ENCODE results near the gene DARS2. TPM values are rescaled to one million over a fixed set of nuclear protein-coding genes. Genes with fewer than 3 reads are reported as not detected.
A peak's percentile ranks its signal among the peaks of the same experiment; 100 is the strongest.

The DARS2 gene
- total RNA-seq, 1 experiment from 2014 or later, result 35.0 TPM

- H3K27me3 ChIP-seq (ENCODE audit: insufficient read depth, low read length), result no peaks in the 10 kb centered on the region
- no peak overlapping the region for H3K23ac ChIP-seq (ENCODE audit: insufficient read length, low read depth, low read length)
- H4K91ac ChIP-seq (ENCODE audit: insufficient read length, low read depth, low read length), result no peak overlapping the region
- no peaks in the 10 kb centered on the region for H4K20me1 ChIP-seq (ENCODE audit: control insufficient read depth, insufficient read depth, insufficient read length)
- H3K27ac Mint-ChIP-seq, result peak overlapping the region; percentile 99 to 100 (median 100)
- no peak overlapping the region for H2BK15ac ChIP-seq (ENCODE audit: low read depth, low read length)
- peak overlapping the region; percentile 80; the same call in 1 of the 2 replicates for H3K14ac ChIP-seq (ENCODE audit: insufficient read depth, low read length)
- peaks cover 17% of the 10 kb centered on the region; the same call in 1 of the 2 replicates for H3K79me2 ChIP-seq (ENCODE audit: insufficient read depth, low read length)
- H2BK120ac ChIP-seq (ENCODE audit: low read depth, low read length, poor library complexity, severe bottlenecking), result no peak overlapping the region
- H4K5ac ChIP-seq (ENCODE audit: insufficient read length, low read depth, low read length), result no peak overlapping the region
- H2AK5ac ChIP-seq (ENCODE audit: insufficient read length, low read length), result no peak overlapping the region
- peaks cover 12 to 29% (median 26%) of the 10 kb centered on the region in 3 experiments; a peak in 6 of 7 replicates for H3K36me3 Mint-ChIP-seq (ENCODE audit: insufficient read depth in 1 of 3, low read depth in 3 of 3)
- H4K8ac ChIP-seq (replicated peaks; ENCODE audit: insufficient read length, low read depth, low read length), result no peak overlapping the region
- H3K27me3 Mint-ChIP-seq (ENCODE audit: low read depth), result no peaks in the 10 kb centered on the region
- H3K27ac ChIP-seq (ENCODE audit: insufficient read length, low read depth, low read length), result peak overlapping the region; percentile 80
- TF ChIP-seq, protein P1, sequence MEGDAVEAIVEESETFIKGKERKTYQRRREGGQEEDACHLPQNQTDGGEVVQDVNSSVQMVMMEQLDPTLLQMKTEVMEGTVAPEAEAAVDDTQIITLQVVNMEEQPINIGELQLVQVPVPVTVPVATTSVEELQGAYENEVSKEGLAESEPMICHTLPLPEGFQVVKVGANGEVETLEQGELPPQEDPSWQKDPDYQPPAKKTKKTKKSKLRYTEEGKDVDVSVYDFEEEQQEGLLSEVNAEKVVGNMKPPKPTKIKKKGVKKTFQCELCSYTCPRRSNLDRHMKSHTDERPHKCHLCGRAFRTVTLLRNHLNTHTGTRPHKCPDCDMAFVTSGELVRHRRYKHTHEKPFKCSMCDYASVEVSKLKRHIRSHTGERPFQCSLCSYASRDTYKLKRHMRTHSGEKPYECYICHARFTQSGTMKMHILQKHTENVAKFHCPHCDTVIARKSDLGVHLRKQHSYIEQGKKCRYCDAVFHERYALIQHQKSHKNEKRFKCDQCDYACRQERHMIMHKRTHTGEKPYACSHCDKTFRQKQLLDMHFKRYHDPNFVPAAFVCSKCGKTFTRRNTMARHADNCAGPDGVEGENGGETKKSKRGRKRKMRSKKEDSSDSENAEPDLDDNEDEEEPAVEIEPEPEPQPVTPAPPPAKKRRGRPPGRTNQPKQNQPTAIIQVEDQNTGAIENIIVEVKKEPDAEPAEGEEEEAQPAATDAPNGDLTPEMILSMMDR (conservative IDR thresholded peaks at IDR 0.05), result no peak
- peaks cover 11 to 16% of the 10 kb centered on the region in 2 experiments for H3K4me1 Mint-ChIP-seq
- peak overlapping the region; percentile 74 for H3K4me2 ChIP-seq (ENCODE audit: insufficient read depth, insufficient read length, low read length)
- H3K4ac ChIP-seq (ENCODE audit: low read depth, low read length), result no peak overlapping the region
- H3K9me3 Mint-ChIP-seq, result no peaks in the 10 kb centered on the region
- no peak overlapping the region for H3T11ph ChIP-seq (ENCODE audit: low read length)
- no peaks in the 10 kb centered on the region for H3K9me3 ChIP-seq (ENCODE audit: control insufficient read depth, low read depth, low read length)
- H3K23me2 ChIP-seq (ENCODE audit: insufficient read length, low read depth, low read length, poor library complexity, severe bottlenecking), result peaks cover 7% of the 10 kb centered on the region
- peak overlapping the region; percentile 88 for H3K9ac ChIP-seq (ENCODE audit: extremely low read depth, insufficient read length, low read length)
- no peak for DNase-seq
- no peak overlapping the region for H2BK20ac ChIP-seq (ENCODE audit: low read depth, low read length, poor library complexity, severe bottlenecking)
- H2AFZ ChIP-seq (ENCODE audit: low read length), result no peak overlapping the region
- peak overlapping the region; percentile 95 to 99 for H3K4me3 Mint-ChIP-seq
- no peaks in the 10 kb centered on the region; the same call in 1 of the 2 replicates for H3K4me1 ChIP-seq (ENCODE audit: insufficient read depth, low read length)
- H3K79me1 ChIP-seq (ENCODE audit: insufficient read depth, low read depth, low read length, poor library complexity, severe bottlenecking), result peaks cover 4% of the 10 kb centered on the region
- H3K18ac ChIP-seq (ENCODE audit: insufficient read length, low read depth, low read length), result peak overlapping the region; percentile 88
- no peak overlapping the region for H2BK12ac ChIP-seq (ENCODE audit: insufficient read length, low read depth, low read length)
- no peak overlapping the region for H3K56ac ChIP-seq (ENCODE audit: insufficient read length, low read depth, low read length)
- H2BK5ac ChIP-seq (ENCODE audit: insufficient read length, low read length), result no peak overlapping the region
- WGBS (ENCODE audit: extremely low coverage, insufficient read length, low lambda C conversion rate), result no CpG with 5 or more reads among the region's 25 CpGs
These were observed 625 bp upstream of the DARS2 start for GRCh38 chr1:173823781-173824314.
